Measurements from ENCODE around the gene VWC2. TPM values are rescaled to one million over a fixed set of nuclear protein-coding genes. Genes with fewer than 3 reads are reported as not detected.

The VWC2 gene
- total RNA-seq, 6 experiments from 2014 or later, result not detected

DNA sequence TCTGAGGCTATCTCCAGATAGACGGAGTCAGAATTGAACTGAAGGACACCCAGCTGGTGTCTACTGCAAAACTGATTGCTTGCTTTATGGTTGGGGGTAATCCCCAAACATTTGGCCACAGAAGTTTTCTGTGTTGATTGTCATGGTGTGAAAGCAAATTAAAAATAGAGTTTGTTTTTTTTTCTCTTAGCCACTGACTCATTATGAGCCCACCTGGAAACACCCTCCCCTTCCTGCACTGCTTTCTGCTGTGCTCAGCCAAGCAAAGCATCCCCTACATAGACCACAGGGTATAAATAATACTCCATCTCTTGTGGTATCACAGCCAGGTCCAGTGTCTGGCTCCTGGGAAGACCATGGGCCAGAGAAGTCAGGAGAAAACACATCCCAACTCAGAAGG is 6.5 kb upstream of the VWC2 start:
- no peaks in the 10 kb centered on the region for H3K4me1 Mint-ChIP-seq (ENCODE audit: low read depth)
- TF ChIP-seq, protein P1, sequence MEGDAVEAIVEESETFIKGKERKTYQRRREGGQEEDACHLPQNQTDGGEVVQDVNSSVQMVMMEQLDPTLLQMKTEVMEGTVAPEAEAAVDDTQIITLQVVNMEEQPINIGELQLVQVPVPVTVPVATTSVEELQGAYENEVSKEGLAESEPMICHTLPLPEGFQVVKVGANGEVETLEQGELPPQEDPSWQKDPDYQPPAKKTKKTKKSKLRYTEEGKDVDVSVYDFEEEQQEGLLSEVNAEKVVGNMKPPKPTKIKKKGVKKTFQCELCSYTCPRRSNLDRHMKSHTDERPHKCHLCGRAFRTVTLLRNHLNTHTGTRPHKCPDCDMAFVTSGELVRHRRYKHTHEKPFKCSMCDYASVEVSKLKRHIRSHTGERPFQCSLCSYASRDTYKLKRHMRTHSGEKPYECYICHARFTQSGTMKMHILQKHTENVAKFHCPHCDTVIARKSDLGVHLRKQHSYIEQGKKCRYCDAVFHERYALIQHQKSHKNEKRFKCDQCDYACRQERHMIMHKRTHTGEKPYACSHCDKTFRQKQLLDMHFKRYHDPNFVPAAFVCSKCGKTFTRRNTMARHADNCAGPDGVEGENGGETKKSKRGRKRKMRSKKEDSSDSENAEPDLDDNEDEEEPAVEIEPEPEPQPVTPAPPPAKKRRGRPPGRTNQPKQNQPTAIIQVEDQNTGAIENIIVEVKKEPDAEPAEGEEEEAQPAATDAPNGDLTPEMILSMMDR (IDR thresholded peaks at IDR 0.05), result no peak
- peaks cover 63% of the 10 kb centered on the region for H3K9me3 Mint-ChIP-seq
- no peak for DNase-seq
- H3K4me3 Mint-ChIP-seq, result no peak overlapping the region
- H3K27me3 Mint-ChIP-seq (ENCODE audit: insufficient read depth), result no peaks in the 10 kb centered on the region; the same call in none of the 2 replicates
- no peak overlapping the region for H3K27ac Mint-ChIP-seq
- no peaks in the 10 kb centered on the region for H3K36me3 Mint-ChIP-seq (ENCODE audit: low read depth)

DNA sequence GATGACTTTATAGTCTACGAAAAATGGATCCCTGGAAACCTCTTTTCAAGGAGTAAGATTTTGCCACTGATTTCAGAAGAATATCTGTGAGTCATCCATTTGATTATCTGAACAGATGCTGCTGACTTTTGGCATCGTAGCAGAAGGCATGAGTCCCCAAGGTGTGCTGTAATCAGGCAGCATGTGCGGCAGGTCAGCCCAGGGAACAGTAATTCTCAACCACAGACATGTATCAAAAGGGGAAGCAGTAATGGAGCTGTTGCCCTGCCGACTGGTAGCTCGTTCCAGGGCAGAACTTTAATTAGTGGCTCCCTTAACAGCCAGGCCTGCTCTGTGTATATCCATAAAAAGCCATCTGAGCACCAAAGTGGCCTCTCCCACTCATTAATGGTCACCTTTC is 5.7 kb upstream of the VWC2 start:
- H3K27ac Mint-ChIP-seq, result no peak overlapping the region
- H3K27me3 Mint-ChIP-seq (ENCODE audit: insufficient read depth), result no peaks in the 10 kb centered on the region; the same call in none of the 2 replicates
- DNase-seq, result no peak
- no peak overlapping the region for H3K4me3 Mint-ChIP-seq
- no peaks in the 10 kb centered on the region for H3K4me1 Mint-ChIP-seq (ENCODE audit: low read depth)
- peaks cover 1% of the 10 kb centered on the region for H3K36me3 Mint-ChIP-seq (ENCODE audit: low read depth)
- TF ChIP-seq, protein P1 (IDR thresholded peaks at IDR 0.05), result no peak
- peaks cover 66% of the 10 kb centered on the region for H3K9me3 Mint-ChIP-seq

DNA sequence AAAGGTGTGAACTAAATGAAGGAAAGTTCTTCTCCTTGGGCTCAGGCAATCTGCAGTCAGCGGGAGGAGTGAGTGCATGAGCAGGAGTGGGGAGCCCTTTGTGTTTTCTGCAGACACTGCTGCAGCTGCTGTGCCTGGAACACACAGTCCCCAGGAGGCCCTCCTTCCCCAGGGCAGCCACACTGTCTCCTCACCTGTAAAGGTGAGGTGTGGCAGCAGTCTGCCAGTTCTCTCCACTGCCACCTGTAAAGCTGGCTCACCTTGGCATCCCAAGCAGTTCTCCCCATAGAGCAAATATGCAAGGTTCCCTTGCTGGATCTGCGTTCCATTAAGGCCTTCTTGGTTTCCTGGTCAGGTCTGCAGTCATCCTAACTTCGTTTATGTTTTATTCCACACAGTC is 5.2 kb upstream of the VWC2 start:
- no peaks in the 10 kb centered on the region; the same call in none of the 2 replicates for H3K27me3 Mint-ChIP-seq (ENCODE audit: insufficient read depth)
- TF ChIP-seq, protein P1 (IDR thresholded peaks at IDR 0.05), result no peak
- H3K4me1 Mint-ChIP-seq (ENCODE audit: low read depth), result no peaks in the 10 kb centered on the region
- DNase-seq, result no peak
- H3K36me3 Mint-ChIP-seq (ENCODE audit: low read depth), result peaks cover 6% of the 10 kb centered on the region
- peaks cover 68% of the 10 kb centered on the region for H3K9me3 Mint-ChIP-seq
- H3K27ac Mint-ChIP-seq, result no peak overlapping the region
- H3K4me3 Mint-ChIP-seq, result no peak overlapping the region

DNA sequence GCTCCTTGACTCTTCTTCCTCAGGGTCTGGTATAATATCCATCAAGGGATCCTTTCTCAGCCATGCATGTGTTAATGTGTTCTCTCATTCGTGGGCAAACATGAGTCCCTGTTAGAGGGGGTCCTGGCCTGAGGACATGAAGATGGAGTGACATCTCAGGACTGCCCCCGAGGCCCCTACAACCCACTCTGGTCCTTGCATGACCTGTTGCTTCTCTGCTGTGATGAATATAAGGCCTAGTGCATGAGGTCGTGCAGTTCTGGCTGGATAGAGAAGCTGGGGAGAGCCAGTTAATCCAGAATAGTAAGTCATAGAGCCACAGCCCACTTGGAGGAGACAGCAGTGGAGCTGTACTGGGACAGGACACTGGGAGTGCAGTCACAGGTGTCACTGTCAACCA is 4.6 kb upstream of the VWC2 start:
- Mint-ChIP-seq H3K9me3 (peaks cover 63% of the 10 kb centered on the region), H3K27me3 (ENCODE audit: insufficient read depth) (no peaks in the 10 kb centered on the region; the same call in none of the 2 replicates)
- DNase-seq, result no peak

DNA sequence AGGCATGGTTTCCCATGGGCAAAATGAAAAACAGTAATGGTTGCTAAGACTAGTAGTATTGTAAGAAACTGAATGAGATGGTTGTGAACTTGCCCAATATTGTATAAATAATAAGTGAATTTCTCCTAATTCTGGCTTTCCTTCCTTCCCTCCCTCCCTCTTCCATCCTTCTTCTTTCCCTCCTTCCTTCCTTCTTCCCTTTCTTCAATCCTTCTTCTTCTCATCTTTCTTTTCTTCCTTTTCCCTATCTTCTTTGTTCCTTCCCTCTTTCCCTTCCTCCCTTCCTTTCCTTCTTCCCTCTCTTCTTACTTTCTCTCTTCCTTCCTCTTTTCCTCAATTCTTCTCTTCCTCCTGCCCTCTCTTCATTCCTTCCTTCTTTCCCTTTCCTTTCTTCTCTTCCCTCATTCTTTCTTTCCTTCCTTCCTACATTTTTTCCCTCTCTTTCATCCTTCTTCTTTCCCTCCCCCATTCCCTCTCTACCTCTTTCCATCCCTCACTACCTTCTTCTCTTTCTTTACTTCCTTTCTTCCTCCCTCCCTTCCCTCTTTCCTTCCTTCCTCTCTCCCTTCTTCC is 4.1 kb upstream of the VWC2 start:
- Mint-ChIP-seq H3K36me3 (ENCODE audit: low read depth) (peaks cover 7% of the 10 kb centered on the region), H3K9me3 (peaks cover 57% of the 10 kb centered on the region), H3K27ac (no peak overlapping the region), H3K27me3 (ENCODE audit: insufficient read depth) (no peaks in the 10 kb centered on the region; the same call in none of the 2 replicates), H3K4me1 (ENCODE audit: low read depth) (no peaks in the 10 kb centered on the region), H3K4me3 (no peak overlapping the region)
- no peak for DNase-seq
- TF ChIP-seq, protein P1 (IDR thresholded peaks at IDR 0.05), result no peak

More for the DNA sequence above, 4.6 kb upstream of the VWC2 start:
- Mint-ChIP-seq H3K36me3 (ENCODE audit: low read depth) (peaks cover 7% of the 10 kb centered on the region), H3K4me3 (no peak overlapping the region), H3K27ac (no peak overlapping the region), H3K4me1 (ENCODE audit: low read depth) (no peaks in the 10 kb centered on the region)
- TF ChIP-seq, protein P1 (IDR thresholded peaks at IDR 0.05), result no peak

All from HFFc6 (cell line).